ENCODE results near the gene HERC5.
"Not testable (repeated sequence)": the region's sequence is repeated elsewhere in the genome, so short reads cannot be mapped to it uniquely, and the experiment has no call there.

HERC5 gene

DNA sequence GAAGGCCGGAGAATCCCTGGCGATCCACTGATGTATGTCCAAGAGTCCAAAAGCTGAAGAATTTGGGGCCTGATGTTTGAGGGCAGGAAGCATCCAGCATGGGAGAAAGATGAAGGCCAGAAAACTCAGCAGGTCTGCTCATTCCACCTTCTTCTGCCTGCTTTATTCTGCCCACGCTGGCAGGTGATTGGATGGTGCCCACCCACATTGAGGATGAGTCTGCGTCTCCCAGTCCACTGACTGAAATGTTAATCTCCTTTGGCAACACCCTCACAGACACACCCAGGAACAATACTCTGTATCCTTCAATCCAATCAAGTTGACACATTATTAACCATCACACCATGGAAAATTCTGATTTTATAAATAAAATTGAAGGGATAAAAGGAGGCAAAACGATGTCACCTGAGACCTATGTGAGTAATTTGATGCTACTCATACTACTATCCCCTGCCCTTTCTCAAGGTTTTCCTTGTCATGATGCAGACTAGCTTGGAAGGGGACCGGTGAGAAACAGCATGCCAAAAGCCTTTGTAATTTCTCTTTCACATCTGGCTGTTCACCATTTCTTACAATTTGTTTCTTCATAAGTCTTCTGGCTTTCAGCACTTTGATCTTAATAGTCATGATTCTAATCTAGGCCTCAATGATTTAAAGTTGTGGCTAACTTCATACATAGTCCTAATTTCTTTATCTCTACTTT lies 76.3 kb downstream of the HERC5 start:
- CTCF ChIA-PET, result no interaction called here
- DNase-seq (ENCODE audit: extremely low spot score), result no peak

DNA sequence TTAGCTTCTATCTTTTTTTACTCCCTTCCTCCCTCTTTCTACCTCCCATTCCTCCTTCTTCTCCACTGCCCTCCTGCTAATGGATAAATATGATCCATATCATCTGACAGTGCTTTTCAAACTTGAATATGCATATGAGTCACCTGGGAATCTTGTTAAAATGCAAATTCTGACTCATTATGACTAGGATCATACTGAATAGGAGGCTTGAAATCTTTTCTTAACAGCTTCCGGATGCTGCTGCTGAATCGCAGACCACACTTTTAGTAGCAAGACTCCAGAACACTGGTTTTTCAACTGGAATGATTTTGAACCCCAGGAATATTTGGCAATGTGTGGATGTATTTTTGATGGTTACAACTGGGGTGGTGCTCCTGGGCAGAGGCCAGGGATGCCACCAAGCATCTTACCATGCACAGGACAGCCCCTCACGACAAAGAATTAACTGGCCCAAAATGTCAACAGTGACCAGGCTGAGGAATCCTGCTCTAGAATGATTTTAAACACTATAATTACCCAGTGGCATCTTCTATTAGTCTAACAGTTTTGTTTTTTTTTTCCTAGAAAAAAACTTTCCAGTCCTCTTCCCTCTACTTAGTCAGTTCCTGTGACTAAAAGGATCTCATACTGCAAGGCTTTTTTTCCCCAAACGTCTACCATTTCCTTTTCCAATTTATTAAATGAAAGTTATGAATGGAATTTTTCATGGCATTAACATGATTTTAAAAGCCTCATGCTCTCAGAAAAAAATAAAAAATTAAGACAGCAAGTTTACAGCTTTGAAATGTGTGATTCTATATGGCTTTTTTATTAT lies 77.2 kb downstream of the HERC5 start:
- no peak for DNase-seq (ENCODE audit: extremely low spot score)
- ChIA-PET CTCF (no interaction called here), POLR2A (no interaction called here)
- TF ChIP-seq, protein P1, sequence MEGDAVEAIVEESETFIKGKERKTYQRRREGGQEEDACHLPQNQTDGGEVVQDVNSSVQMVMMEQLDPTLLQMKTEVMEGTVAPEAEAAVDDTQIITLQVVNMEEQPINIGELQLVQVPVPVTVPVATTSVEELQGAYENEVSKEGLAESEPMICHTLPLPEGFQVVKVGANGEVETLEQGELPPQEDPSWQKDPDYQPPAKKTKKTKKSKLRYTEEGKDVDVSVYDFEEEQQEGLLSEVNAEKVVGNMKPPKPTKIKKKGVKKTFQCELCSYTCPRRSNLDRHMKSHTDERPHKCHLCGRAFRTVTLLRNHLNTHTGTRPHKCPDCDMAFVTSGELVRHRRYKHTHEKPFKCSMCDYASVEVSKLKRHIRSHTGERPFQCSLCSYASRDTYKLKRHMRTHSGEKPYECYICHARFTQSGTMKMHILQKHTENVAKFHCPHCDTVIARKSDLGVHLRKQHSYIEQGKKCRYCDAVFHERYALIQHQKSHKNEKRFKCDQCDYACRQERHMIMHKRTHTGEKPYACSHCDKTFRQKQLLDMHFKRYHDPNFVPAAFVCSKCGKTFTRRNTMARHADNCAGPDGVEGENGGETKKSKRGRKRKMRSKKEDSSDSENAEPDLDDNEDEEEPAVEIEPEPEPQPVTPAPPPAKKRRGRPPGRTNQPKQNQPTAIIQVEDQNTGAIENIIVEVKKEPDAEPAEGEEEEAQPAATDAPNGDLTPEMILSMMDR (IDR thresholded peaks at IDR 0.05; ENCODE audit: control extremely low read depth, extremely low read depth, low read depth, missing control alignments), result no peak

More for the DNA sequence above, 76.3 kb downstream of the HERC5 start:
- POLR2A ChIA-PET, result no interaction called here
- TF ChIP-seq, protein P1 (IDR thresholded peaks at IDR 0.05; ENCODE audit: control extremely low read depth, extremely low read depth, low read depth, missing control alignments), result no peak

DNA sequence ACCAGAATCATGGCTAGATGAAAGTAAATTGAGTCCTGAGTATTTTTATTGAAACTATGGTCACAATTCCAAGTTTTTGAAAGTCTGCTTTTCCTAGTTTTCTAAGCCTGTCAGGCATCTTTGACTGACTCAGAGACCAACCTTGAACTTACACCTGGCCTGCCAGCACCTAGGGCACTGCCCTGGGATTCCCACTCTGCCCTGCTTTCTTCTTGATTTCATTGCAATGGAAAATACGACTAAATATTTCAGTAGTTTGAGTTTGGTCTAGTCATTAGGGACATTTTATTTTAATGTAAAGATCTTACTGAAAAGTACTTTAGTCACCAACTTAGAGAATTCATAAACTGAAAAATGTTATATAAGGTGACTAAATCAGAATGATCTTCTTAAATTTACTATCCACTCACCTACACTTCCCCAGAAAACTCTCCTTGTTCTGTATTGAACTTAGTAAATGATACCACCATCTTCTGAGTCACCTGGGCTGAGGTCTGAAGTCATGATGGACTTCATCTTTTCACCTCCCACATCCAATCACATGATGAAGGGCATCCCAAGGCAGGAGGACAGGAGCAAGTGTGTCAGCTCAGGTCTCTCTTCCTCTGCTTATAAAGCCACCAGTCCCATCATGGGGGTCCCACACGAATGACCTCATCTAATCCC lies 78.3 kb downstream of the HERC5 start:
- CTCF ChIA-PET, result interaction anchor here (1.1 to 2.6 kb wide), 4 partner anchors 8 to 257 kb away, joined by 3 to 11 read pairs (median 6); no protein-coding TSS in a partner anchor
- POLR2A ChIA-PET, result no interaction called here
- TF ChIP-seq, protein P1 (IDR thresholded peaks at IDR 0.05; ENCODE audit: control extremely low read depth, extremely low read depth, low read depth, missing control alignments), result no peak
- DNase-seq (ENCODE audit: extremely low spot score), result no peak

DNA sequence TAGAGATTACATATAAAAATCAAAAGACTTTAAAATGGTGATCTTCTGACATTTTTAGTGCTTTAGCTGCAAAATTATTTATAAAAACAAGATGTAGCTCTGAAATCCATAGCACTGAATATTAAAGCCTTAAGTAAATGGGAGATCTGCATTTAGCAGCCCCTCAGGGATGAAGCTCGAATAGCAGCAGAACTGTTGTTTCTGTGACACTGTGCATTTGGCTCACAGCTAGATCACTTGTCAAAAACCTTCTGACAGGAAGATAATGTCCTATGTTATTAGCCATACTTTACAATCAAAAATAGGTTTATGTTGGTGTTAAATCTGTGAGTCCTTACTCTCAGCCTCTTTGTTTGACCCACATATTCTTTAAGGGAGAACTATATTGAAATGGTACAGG lies 80.8 kb downstream of the HERC5 start:
- CTCF ChIA-PET, result interaction anchor here (1.1 to 3.6 kb wide), 5 partner anchors 8 to 486 kb away, joined by 3 to 34 read pairs (median 6); partner anchors contain the start of gene PYURF

DNA sequence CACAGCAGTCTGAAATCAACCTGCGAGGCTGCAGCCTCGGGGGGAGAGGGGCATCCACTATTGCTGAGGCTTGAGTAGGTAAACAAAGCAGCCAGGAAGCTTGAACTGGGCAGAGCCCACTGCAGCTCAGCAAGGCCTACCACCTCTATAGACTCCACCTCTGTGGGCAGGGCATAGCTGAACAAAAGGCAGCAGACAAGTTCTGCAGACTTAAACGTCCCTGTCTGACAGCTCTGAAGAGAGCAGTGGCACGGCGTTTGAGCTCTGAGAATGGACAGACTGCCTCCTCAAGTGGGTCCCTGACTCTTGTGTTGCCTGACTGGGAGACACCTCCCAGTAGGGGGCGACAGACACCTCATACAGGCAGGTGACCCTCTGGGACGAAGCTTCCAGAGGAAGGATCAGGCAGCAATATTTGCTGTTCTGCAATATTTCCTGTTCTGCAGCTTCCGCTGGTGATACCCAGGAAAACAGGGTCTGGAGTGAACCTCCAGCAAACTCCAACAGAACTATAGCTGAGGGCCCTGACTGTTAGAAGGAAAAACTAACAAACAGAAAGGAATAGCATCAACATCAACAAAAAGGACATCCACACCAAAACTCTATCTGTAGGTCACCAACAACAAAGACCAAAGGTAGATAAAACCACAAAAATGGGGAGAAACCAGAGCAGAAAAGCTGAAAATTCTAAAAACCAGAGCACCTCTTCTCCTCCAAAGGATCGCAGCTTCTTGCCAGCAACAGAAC lies 82.6 kb downstream of the HERC5 start:
- DNase-seq (ENCODE audit: extremely low spot score); POLR2A ChIA-PET: not testable (repeated sequence)
- CTCF ChIA-PET, result interaction anchor here (0.7 to 3.6 kb wide), 45 partner anchors 11 to 619 kb away, joined by 3 to 47 read pairs (median 5); partner anchors contain the start of gene PYURF
- TF ChIP-seq, protein P1 (IDR thresholded peaks at IDR 0.05; ENCODE audit: control extremely low read depth, extremely low read depth, low read depth, missing control alignments), result peak; percentile 84

More for the DNA sequence above, 80.8 kb downstream of the HERC5 start:
- no peak for DNase-seq (ENCODE audit: extremely low spot score)
- POLR2A ChIA-PET, result no interaction called here
- TF ChIP-seq, protein P1 (IDR thresholded peaks at IDR 0.05; ENCODE audit: control extremely low read depth, extremely low read depth, low read depth, missing control alignments), result no peak

DNA sequence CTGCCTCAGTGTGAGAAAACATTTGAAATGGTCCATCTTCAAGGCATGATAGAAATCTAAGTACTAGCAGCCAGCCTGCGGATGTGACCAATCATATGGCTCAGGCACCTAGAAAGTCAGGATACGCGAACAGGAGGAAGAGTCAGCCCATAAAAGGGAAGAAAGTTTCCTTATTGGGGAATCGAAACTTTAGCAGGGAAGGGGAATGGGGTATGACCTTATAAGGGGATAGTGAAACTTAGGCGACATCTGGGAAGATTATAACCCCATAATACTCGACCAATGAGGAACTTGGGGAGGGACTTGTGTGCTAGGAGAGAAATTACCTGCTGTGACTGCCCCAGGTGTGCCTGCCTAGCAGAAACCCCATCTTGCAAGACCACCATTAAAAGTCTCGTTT lies 92.9 kb downstream of the HERC5 start:
- TF ChIP-seq, protein P1 (IDR thresholded peaks at IDR 0.05; ENCODE audit: control extremely low read depth, extremely low read depth, low read depth, missing control alignments), result no peak
- POLR2A ChIA-PET, result no interaction called here
- CTCF ChIA-PET, result no interaction called here
- DNase-seq (ENCODE audit: extremely low spot score), result no peak

Data from GM10248 (cell line).